Measurements from ENCODE around the gene TMEM61. TPM values are rescaled to one million over a fixed set of nuclear protein-coding genes. Genes with fewer than 3 reads are reported as not detected.

TMEM61 gene
- polyA plus RNA-seq, 5 donors = 0.24 to 0.40 TPM; not detected in 3

DNA sequence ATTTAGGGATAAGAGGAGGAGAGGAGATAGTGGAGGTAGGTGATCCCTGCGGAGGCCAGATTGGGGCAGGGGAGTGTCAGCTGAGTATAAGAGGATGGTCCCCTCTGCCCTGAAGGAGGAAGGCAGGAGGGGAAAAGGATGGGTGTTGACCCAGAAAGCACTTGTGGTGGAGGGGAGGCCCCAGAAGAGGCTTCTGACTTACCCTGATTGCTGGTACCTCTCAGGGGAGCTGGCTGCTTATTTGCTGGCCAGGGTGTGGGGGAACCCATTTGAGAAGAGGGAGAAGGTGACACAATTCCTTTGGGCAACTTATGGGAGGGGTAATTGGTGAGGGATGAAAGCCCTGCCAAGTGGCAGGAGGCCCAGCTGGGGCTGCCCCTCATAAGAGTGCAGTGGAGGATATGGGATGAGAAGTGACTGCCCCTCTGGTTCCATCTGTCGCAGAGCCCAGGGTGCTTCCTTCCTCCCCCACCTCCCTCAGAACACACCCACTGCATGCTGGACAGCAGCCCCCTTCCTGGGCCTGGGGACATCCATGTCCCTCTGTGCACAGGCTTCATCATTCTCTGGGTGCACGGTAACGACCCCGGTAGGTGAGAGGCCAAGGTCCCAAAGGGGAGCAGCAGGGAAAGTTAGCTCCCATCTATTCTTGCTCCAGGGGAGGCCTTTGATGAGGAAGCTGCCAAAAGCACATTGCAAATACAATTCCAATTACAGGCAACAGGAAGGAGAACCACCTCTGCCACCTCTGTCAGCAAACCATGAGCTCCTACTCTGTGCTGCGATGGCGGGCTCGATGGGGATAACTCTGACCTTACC is 57.5 kb downstream of the TMEM61 start:
- no peak for DNase-seq

DNA sequence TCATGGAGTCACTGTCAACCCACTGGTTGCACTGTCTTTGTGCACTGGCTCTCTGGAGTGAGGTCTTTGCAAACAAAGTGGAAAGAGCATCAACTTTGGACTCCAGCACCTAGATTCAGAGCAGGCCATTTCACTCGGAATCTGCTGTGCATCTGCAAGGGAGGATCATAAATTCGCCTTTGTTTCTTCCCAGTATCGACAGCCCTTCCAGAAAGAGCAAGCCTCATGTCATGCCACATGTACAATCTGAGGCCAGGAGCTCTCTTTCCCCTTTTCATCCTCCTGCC is 58.1 kb downstream of the TMEM61 start:
- DNase-seq = no peak

DNA sequence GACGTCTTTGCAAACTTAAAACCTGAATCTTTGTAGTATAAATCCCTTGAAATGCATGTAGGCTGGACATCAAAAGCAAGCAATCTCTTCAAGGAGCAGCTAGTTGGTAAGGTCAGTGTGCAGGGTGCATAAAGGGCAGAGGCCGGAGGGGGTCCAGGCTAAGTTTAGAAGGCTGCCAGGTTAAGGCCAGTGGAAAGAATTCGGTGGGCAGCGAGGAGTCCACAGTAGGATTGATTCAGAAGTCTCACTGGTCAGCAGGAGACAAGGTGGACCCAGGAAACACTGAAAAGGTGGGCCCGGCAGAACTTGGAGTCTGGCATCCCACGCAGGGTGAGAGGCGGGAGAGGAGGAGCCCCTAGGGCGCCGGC is 58.5 kb downstream of the TMEM61 start:
- DNase-seq = no peak

DNA sequence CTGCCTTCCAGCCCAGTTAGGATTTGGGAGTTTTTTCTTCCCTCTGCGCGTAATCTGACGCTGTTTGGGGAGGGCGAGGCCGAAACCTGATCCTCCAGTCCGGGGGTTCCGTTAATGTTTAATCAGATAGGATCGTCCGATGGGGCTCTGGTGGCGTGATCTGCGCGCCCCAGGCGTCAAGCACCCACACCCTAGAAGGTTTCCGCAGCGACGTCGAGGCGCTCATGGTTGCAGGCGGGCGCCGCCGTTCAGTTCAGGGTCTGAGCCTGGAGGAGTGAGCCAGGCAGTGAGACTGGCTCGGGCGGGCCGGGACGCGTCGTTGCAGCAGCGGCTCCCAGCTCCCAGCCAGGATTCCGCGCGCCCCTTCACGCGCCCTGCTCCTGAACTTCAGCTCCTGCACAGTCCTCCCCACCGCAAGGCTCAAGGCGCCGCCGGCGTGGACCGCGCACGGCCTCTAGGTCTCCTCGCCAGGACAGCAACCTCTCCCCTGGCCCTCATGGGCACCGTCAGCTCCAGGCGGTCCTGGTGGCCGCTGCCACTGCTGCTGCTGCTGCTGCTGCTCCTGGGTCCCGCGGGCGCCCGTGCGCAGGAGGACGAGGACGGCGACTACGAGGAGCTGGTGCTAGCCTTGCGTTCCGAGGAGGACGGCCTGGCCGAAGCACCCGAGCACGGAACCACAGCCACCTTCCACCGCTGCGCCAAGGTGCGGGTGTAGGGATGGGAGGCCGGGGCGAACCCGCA is 59.1 kb downstream of the TMEM61 start, which contains the start of gene PCSK9:
PCSK9 (plus strand) TSS at position 207 of the 741 bp plus-strand sequence; CDS start at position 497, 290 bp downstream.
- DNase-seq = peak; percentile 22 to 49

DNA sequence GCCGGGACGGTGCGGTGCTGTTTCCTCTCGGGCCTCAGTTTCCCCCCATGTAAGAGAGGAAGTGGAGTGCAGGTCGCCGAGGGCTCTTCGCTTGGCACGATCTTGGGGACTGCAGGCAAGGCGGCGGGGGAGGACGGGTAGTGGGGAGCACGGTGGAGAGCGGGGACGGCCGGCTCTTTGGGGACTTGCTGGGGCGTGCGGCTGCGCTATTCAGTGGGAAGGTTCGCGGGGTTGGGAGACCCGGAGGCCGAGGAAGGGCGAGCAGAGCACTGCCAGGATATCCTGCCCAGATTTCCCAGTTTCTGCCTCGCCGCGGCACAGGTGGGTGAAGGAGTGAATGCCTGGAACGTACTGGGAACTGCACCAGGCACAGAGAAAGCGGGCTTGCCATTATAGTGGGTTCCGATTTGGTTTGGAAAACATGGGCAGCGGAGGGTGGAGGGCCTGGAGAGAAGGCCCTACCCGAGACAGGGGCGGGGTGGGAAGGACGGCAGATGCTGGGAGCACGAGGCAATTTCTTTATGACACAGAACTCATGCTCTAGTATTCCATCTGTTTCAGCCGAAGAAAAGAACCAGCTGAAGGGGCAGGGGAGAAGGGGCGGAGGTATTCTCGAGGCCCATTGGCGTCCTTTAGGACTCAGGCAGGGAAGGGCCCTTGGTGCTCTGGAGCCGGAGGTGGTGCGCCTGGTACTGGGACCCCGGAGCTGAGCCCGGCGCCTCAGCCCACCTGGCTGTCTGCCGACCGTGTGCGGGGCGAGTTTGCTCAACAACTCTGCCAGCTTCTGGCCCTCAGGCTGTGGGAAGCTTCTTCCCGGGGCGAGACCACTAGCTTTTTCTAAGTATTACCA is 59.9 kb downstream of the TMEM61 start:
- no peak for DNase-seq

DNA sequence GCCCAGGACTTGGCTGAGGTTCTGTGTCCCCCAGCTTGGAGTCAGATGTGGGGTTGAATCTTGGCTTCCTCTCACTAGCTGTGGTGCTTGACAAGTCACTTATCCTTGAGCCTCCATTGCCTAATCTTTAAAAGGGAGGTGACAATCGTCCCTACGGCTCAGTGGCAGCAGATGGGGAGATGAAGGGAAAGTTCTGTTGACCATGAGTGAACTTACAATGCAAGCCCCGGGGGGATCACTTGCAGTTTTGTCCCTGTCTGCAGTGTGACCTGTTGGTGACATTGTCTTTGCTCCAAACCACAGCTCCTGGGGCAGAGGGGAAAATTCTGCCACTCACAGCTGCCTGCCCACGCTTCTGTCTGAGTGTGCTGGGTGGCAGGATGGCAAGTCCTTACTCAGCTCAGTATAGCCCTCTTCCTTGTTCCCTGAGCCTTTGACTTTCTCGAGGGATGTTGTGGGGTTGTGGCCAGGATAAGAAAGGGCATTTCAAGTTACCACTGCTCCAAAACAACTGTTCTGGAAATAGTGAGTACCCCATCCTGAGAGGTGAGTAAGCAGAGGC is 60.6 kb downstream of the TMEM61 start:
- DNase-seq = no peak

DNA sequence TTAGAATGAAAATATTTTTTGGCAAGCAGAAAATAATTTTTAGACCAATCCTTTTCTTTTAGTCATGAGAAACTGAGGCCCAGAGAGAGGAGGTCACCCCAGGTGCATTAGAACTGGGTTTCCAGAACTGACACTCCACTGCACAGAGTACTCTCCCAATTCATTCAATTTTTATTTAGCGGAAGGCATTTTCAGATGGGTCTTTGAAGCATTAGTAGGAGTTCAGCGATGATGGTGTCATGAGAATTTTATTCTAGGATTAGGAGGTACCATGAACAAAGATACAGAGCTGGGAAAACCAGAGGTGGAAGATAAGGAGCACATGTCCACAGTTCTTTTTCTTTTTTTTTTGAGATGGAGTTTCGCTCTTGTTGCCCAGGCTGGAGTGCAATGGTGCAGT is 61.2 kb downstream of the TMEM61 start:
- DNase-seq = no peak

Other genes starting within 250 kb of the TMEM61 start
- gene PARS2, start 216.1 kb upstream of the TMEM61 start, polyA plus RNA-seq (ENCODE audit: insufficient read depth in 1 of 5, insufficient read length in 5 of 5, low replicate concordance in 1 of 5) = 1 to 10 TPM; 4.9 to 6.0 (median 5.4) TPM
- 1 to 10 TPM; 3.2 to 4.9 (median 4.4) TPM for gene TTC22, start 179.3 kb upstream of the TMEM61 start, polyA plus RNA-seq (ENCODE audit: insufficient read depth in 1 of 5, insufficient read length in 5 of 5, low replicate concordance in 1 of 5)
- gene DHCR24, start 93.4 kb upstream of the TMEM61 start, polyA plus RNA-seq (ENCODE audit: insufficient read depth in 1 of 5, insufficient read length in 5 of 5, low replicate concordance in 1 of 5) = 10 to 100 TPM; 31.5 to 63.6 (median 40.5) TPM
- under 1 TPM in 3 of 5 donors, not detected in 2; 0.04 to 0.13 (median 0.06) TPM for gene BSND, start 18.3 kb downstream of the TMEM61 start, polyA plus RNA-seq (ENCODE audit: insufficient read depth in 1 of 5, insufficient read length in 5 of 5, low replicate concordance in 1 of 5)
- gene PCSK9, start 58.9 kb downstream of the TMEM61 start, polyA plus RNA-seq (ENCODE audit: insufficient read depth in 1 of 5, insufficient read length in 5 of 5, low replicate concordance in 1 of 5) = 1 to 10 TPM in 2 of 5 donors, under 1 TPM in 3; 0.59 to 3.4 (median 0.85) TPM
- 10 to 100 TPM; 31.9 to 54.4 (median 46.8) TPM for gene USP24, start 234.7 kb downstream of the TMEM61 start, polyA plus RNA-seq (ENCODE audit: insufficient read depth in 1 of 5, insufficient read length in 5 of 5, low replicate concordance in 1 of 5)

Measured in right lung (tissue), 5 donors.